K562 (cell line): ENCODE results near the gene NMNAT2. TPM values are rescaled to one million over a fixed set of nuclear protein-coding genes. Genes with fewer than 3 reads are reported as not detected.
A peak's percentile ranks its signal among the peaks of the same experiment; 100 is the strongest.

Experiments
- ATAC-seq: fragments of 200-7000 bp; cut with Tn5 transposase; 3 replicates; pipeline ENCODE4 v1.9.1; 2020; ENCODE audit warnings: moderate library complexity
- BruUV-seq: library from RNA; stranded (reverse); fragments of 400-500 nt; replicated peaks from 2 replicates; lab custom pipeline; 2021; lab: Mats Ljungman, UMichigan
- CTCF ChIA-PET: fragments of 300-600 bp; formaldehyde crosslinking; extraction: SDS; loops from one replicate; lab custom pipeline; 2021; ENCODE audit warnings: low intra/inter-chr PET ratio; lab: Yijun Ruan, JAX
- POLR2A ChIA-PET: fragments of 300-600, 350-650 bp; sonication (Branson Sonifier 250); formaldehyde crosslinking; extraction: SDS; loops from one replicate; lab custom pipeline; 2021; ENCODE audit warnings: antibody characterized with exemption, inconsistent platforms; lab: Yijun Ruan, JAX
- DNase-seq, 4 experiments: peaks; one replicate each; pipeline versions ENCODE4 v3.0.0 to v3.0.0-alpha.2; 2011 to 2018; ENCODE audit warnings: low spot score in 3 of 4, mixed read lengths in 3 of 4; ENCODE audit errors: extremely low read depth in 1 of 4
- FAIRE-seq: peaks from 2 replicates; lab custom pipeline; 2011; peaks lifted over from hg19 to GRCh38; lab: Jason Lieb, UNC
- H2AFZ ChIP-seq: 2 replicates; pipeline ENCODE4 v1.6.0; 2011; ENCODE audit warnings: low read depth, low read length, control low read depth, inconsistent platforms
- H3K27ac ChIP-seq: fragments of 200-600 bp; 3 replicates; pipeline ENCODE4 v1.8.0; 2011; ENCODE audit warnings: low read depth, mild to moderate bottlenecking, control low read depth, inconsistent platforms, low read length, moderate library complexity, mixed read lengths; ENCODE audit errors: extremely low read depth
- H3K27me3 ChIP-seq, 2 experiments: fragments of 300-600 bp in 1 of 2; 2 replicates in 1 of 2; 3 replicates in 1 of 2; pipeline versions ENCODE4 v1.6.0 to v1.8.0; 2011; ENCODE audit warnings: inconsistent platforms in 2 of 2, low read length in 2 of 2, mild to moderate bottlenecking in 1 of 2, mixed read lengths in 1 of 2, moderate library complexity in 1 of 2; ENCODE audit not compliant: control insufficient read depth in 2 of 2, insufficient read depth in 2 of 2
- H3K36me3 ChIP-seq: fragments of 300-600 bp; 3 replicates; pipeline ENCODE4 v1.8.0; 2011; ENCODE audit warnings: mild to moderate bottlenecking, low read length, inconsistent platforms; ENCODE audit not compliant: control insufficient read depth, insufficient read depth
- H3K4me1 ChIP-seq, 2 experiments: fragments of 200-600 bp in 1 of 2; replicated peaks in 1 of 2; 2 replicates in 1 of 2; 3 replicates in 1 of 2; pipeline versions ENCODE4 v1.5.1 to v1.8.0; 2011; ENCODE audit warnings: inconsistent platforms in 2 of 2, low read length in 2 of 2, mild to moderate bottlenecking in 1 of 2, mixed read lengths in 1 of 2, moderate library complexity in 1 of 2; ENCODE audit not compliant: control insufficient read depth in 2 of 2, insufficient read depth in 2 of 2
- H3K4me2 ChIP-seq: 2 replicates; pipeline ENCODE4 v1.6.1; 2011; ENCODE audit warnings: low read length, control low read depth, inconsistent platforms, mixed read lengths; ENCODE audit not compliant: insufficient read depth
- H3K4me3 ChIP-seq: fragments of 200-600 bp; sonication (generic), shearing (Covaris generic); 2 replicates; pipeline ENCODE4 v1.5.1; 2016; ENCODE audit warnings: control low read depth, inconsistent platforms
- H3K79me2 ChIP-seq: fragments of 200-600 bp; 3 replicates; pipeline ENCODE4 v1.8.0; 2011; ENCODE audit warnings: low read length, inconsistent platforms; ENCODE audit not compliant: control insufficient read depth, insufficient read depth
- H3K9ac ChIP-seq, 2 experiments: 2 replicates each; pipeline versions ENCODE4 v1.6.0 to v1.6.1; 2011; ENCODE audit warnings: low read depth in 2 of 2, low read length in 2 of 2, control low read depth in 1 of 2, inconsistent platforms in 1 of 2, mild to moderate bottlenecking in 1 of 2, mixed read lengths in 1 of 2; ENCODE audit not compliant: insufficient read depth in 1 of 2
- H3K9me1 ChIP-seq: one replicate; pipeline ENCODE4 v1.6.0; 2011; ENCODE audit warnings: inconsistent platforms, mild to moderate bottlenecking, low read length, moderate library complexity; ENCODE audit not compliant: control insufficient read depth, insufficient read depth
- H3K9me3 ChIP-seq: replicated peaks from 2 replicates; pipeline ENCODE4 v1.5.1; 2011; ENCODE audit warnings: low read depth, low read length, inconsistent platforms; ENCODE audit not compliant: control insufficient read depth, insufficient read depth
- H4K20me1 ChIP-seq: replicated peaks from 2 replicates; pipeline ENCODE4 v1.6.1; 2011; ENCODE audit warnings: low read length, inconsistent platforms, mixed read lengths; ENCODE audit not compliant: control insufficient read depth, insufficient read depth
- BCLAF1 ChIP-seq, 2 experiments: fragments of 450-650 bp in 1 of 2; IDR thresholded peaks; 2 replicates each; pipeline ENCODE4 v1.6.1; 2011 to 2017; ENCODE audit warnings: low read depth in 2 of 2, antibody characterized with exemption in 1 of 2, borderline replicate concordance in 1 of 2, low read length in 1 of 2, mild to moderate bottlenecking in 1 of 2, mixed read lengths in 1 of 2; ENCODE audit not compliant: control insufficient read depth in 1 of 2
- C11orf30 ChIP-seq: fragments of 450-650 bp; IDR thresholded peaks from 2 replicates; pipeline ENCODE4 v1.6.1; 2016; ENCODE audit warnings: low read depth, mild to moderate bottlenecking
- CBX2 ChIP-seq: fragments of 200-600 bp; sonication (generic); IDR thresholded peaks from one replicate; pipeline ENCODE4 v1.6.1; 2012; ENCODE audit warnings: mild to moderate bottlenecking, low read length, inconsistent platforms; ENCODE audit not compliant: insufficient read depth, poor library complexity, severe bottlenecking
- ETS2 ChIP-seq: IDR thresholded peaks from 2 replicates; pipeline ENCODE4 v1.6.1; 2016; ENCODE audit warnings: borderline replicate concordance, missing genetic modification characterization, mild to moderate bottlenecking, moderate library complexity, missing compliant biosample characterization; ENCODE audit not compliant: poor library complexity, severe bottlenecking
- MAFG ChIP-seq: fragments of 450-650 bp; conservative IDR thresholded peaks from 2 replicates; pipeline ENCODE4 v1.6.1; 2016; ENCODE audit warnings: missing genetic modification characterization, missing compliant biosample characterization
- NFE2 ChIP-seq: IDR thresholded peaks from 2 replicates; pipeline ENCODE4 v1.6.1; 2014; ENCODE audit warnings: antibody characterized with exemption, low read depth
- RAD21 ChIP-seq, 2 experiments: fragments of 250-450 bp in 1 of 2; fragments of 450-650 bp in 1 of 2; sonication (Bioruptor Pico) in 1 of 2; formaldehyde crosslinking in 1 of 2; IDR thresholded peaks in 1 of 2; conservative IDR thresholded peaks in 1 of 2; 2 replicates each; pipeline versions ENCODE4 v1.4.0 to v1.8.0; 2020 to 2022; ENCODE audit warnings: mild to moderate bottlenecking in 2 of 2, moderate library complexity in 1 of 2
- RBM15 ChIP-seq: fragments of 200-400 bp; formaldehyde crosslinking; IDR thresholded peaks from 2 replicates; pipeline ENCODE4 v1.6.1; 2018; ENCODE audit warnings: mild to moderate bottlenecking, low read length, moderate library complexity; ENCODE audit not compliant: insufficient read depth
- SRF ChIP-seq, 2 experiments: fragments of 250-450, 450-650 bp in 1 of 2; sonication (Bioruptor Pico) in 1 of 2; sonication (generic) in 1 of 2; formaldehyde crosslinking; IDR thresholded peaks; 2 replicates each; pipeline versions ENCODE4 v1.5.0 to v1.5.1; 2020 to 2022; ENCODE audit warnings: mild to moderate bottlenecking in 1 of 2, missing genetic modification reagents in 1 of 2
- TCFL5 ChIP-seq: fragments of 250-450 bp; sonication (Bioruptor Pico); conservative IDR thresholded peaks from 2 replicates; pipeline ENCODE4 v1.6.1; 2021; ENCODE audit warnings: mild to moderate bottlenecking, moderate library complexity, matching md5 sums
- ZNF277 ChIP-seq: fragments of 250-450 bp; sonication (Bioruptor Pico); IDR thresholded peaks from 2 replicates; pipeline ENCODE4 v1.8.0; 2022; ENCODE audit warnings: inconsistent platforms, mild to moderate bottlenecking, moderate library complexity, borderline replicate concordance
- WGBS: fragments of 100-300 bp; shearing (Covaris generic); methylation state at CpG from one replicate; pipeline ENCODE4 v1.1.6; 2016; ENCODE audit warnings: low coverage, mixed read lengths; ENCODE audit not compliant: insufficient coverage; ENCODE audit errors: missing lambda C conversion rate; 5-methylcytosine and 5-hydroxymethylcytosine counted together
- in situ Hi-C: fragments of 300-500 bp; cut with MboI; formaldehyde crosslinking; loops from 4 replicates; pipeline ENCODE4 v1.15.0; 2018; ENCODE audit warnings: inconsistent platforms, mixed read lengths
- intact Hi-C: fragments of 100-400 bp; cut with micrococcal nuclease; formaldehyde crosslinking; loops from 2 replicates; pipeline ENCODE4 v1.14.2; 2022
- polyA plus RNA-seq, 8 experiments: library from polyadenylated mRNA; depleted of rRNA in 4 of 8; stranded (reverse) in 5 of 8; unstranded in 3 of 8; fragments of >200 nt; fragmentation: Nextera tagmentation in 2 of 8; fragmentation: Illumina TruSeq in 1 of 8; extraction: Ambion mirVana in 2 of 8; extraction: Trizol in 1 of 8; gene quantifications; 2 replicates each; pipeline versions ENCODE4 v1.2.1 to v1.2.3, GENCODE V29; 2011 to 2014; ENCODE audit warnings: inconsistent platforms in 1 of 8, missing spikeins in 1 of 8
- total RNA-seq, 7 experiments: library from RNA; depleted of rRNA in 6 of 7; stranded (reverse); fragments of >200 nt in 6 of 7; fragmentation: Illumina TruSeq in 2 of 7; extraction: Trizol in 2 of 7; gene quantifications; 2 replicates each; pipeline versions ENCODE4 v1.2.1 to v1.2.3, GENCODE V29; 2011 to 2021; ENCODE audit warnings: low replicate concordance in 1 of 7

Gene NMNAT2
- total and polyA plus RNA-seq, 9 of the 15 experiments (the other 6 are each of a cell fraction or from before 2014, with no cell fraction given), result not detected

- Histone ChIP-seq H3K79me2 (no peaks in the 10 kb centered on the region), H3K27ac (no peak overlapping the region), H3K9me1 (no peaks in the 10 kb centered on the region), H3K9me3 (no peaks in the 10 kb centered on the region), H2AFZ (no peak overlapping the region), H4K20me1 (no peaks in the 10 kb centered on the region), H3K36me3 (no peaks in the 10 kb centered on the region), H3K9ac (no peak overlapping the region), H3K4me3 (no peak overlapping the region), H3K4me2 (no peak overlapping the region), H3K4me1 (no peaks in the 10 kb centered on the region), H3K27me3 (peaks cover 23 to 52% of the 10 kb centered on the region in 2 experiments; a peak in 4 of 5 replicates)
- in situ Hi-C loops, result no loop called here
- BruUV-seq, result no TSS peak
- no peak for FAIRE-seq
- intact Hi-C loops, result loop anchor here (5.0 kb wide), 1 partner anchor 254 kb away; no protein-coding TSS in a partner anchor
- DNase-seq, result no peak
- ChIA-PET POLR2A (interaction anchor here (0.7 to 1.2 kb wide), 4 partner anchors 8 to 22 kb away, joined by 3 read pairs; no protein-coding TSS in a partner anchor), CTCF (no interaction called here)
- under 1% methylated on average over 11 of the region's 11 CpGs for WGBS
- peak; percentile 71 for ATAC-seq
- no peak for TF ChIP-seq CBX2
- TF ChIP-seq NFE2, result peak; percentile 48
- TF ChIP-seq C11orf30, result peak; percentile 47; the same call in 1 of the 2 replicates
- no peak for TF ChIP-seq BCLAF1 (IDR thresholded peaks at IDR 0.05; ENCODE audit: borderline replicate concordance in 1 of 2, control insufficient read depth in 1 of 2, low read depth in 2 of 2, low read length in 1 of 2)
- TF ChIP-seq MAFG, result peak; percentile 68
- TF ChIP-seq SRF (CRISPR knock-in tag; IDR thresholded peaks at IDR 0.05), result no peak
- no peak for TF ChIP-seq ZNF277 (CRISPR knock-in tag)
- TF ChIP-seq TCFL5 (CRISPR knock-in tag), result no peak
- TF ChIP-seq RAD21 (CRISPR knock-in tag; conservative IDR thresholded peaks at IDR 0.05 in 1 of 2, IDR thresholded peaks at IDR 0.05 in 1 of 2), result 0 out of 4 replicates have a peak, but pooled peaks of 1 of the 2 experiments have one; percentile 19
- no peak for TF ChIP-seq RBM15
- no peak for TF ChIP-seq ETS2 (tag)
Observed at GRCh38 chr1:183368213-183369108, 49.7 kb downstream of the NMNAT2 start.
